HCT116 (cell line): ENCODE measurements around the gene SLC27A2. TPM values are rescaled to one million over a fixed set of nuclear protein-coding genes. Genes with fewer than 3 reads are reported as not detected.

Experiments
- ATAC-seq: fragments of 200-7000 bp; cut with Tn5 transposase; 2 replicates; pipeline ENCODE4 v1.9.1; 2020; ENCODE audit warnings: mild to moderate bottlenecking, moderate library complexity
- BruUV-seq: library from RNA; stranded (reverse); fragments of 400-500 nt; replicated peaks from 2 replicates; lab custom pipeline; 2021; lab: Mats Ljungman, UMichigan
- CTCF ChIA-PET: fragments of 300-600 bp; sonication (Branson Sonifier 250); formaldehyde crosslinking; loops from one replicate; lab custom pipeline; 2021; ENCODE audit warnings: antibody characterized with exemption; lab: Charles Lee
- POLR2A ChIA-PET: fragments of 300-600, 350-600 bp; sonication (Branson Sonifier 250); formaldehyde crosslinking; loops from one replicate; lab custom pipeline; 2021; ENCODE audit warnings: antibody characterized with exemption; lab: Charles Lee
- RAD21 ChIA-PET, 2 experiments: fragments of 300-600 bp; sonication (Branson Sonifier 250); formaldehyde crosslinking; loops; one replicate each; lab custom pipeline; 2023; ENCODE audit warnings: low total read pairs in 2 of 2; ENCODE audit not compliant: uncharacterized antibody in 2 of 2, unreplicated experiment in 2 of 2, low non-redundant PET in 1 of 2; lab: Charles Lee
- DNase-seq: peaks from one replicate; pipeline ENCODE4 v3.0.0-alpha.2; 2010; ENCODE audit warnings: low read depth, low spot score
- H2AFZ ChIP-seq: fragments of 200-600 bp; shearing (Covaris generic), sonication (generic); 2 replicates; pipeline ENCODE4 v1.6.1; 2017; ENCODE audit warnings: low read depth, mixed run types, mixed read lengths, antibody characterized with exemption, low read length; ENCODE audit not compliant: poor library complexity, severe bottlenecking
- H3K27ac ChIP-seq: 2 replicates; pipeline ENCODE4 v1.5.1; 2012; ENCODE audit warnings: low read depth, low read length
- H3K27me3 ChIP-seq: fragments of 200-600 bp; sonication (generic); 2 replicates; pipeline ENCODE4 v1.6.1; 2016; ENCODE audit warnings: mixed run types, low read length, mixed read lengths; ENCODE audit not compliant: insufficient read depth
- H3K36me3 ChIP-seq, 2 experiments: fragments of 200-500 bp in 1 of 2; fragments of 200-600 bp in 1 of 2; sonication (Bioruptor generic) in 1 of 2; sonication (generic) in 1 of 2; 2 replicates each; pipeline versions ENCODE4 v1.5.1 to v1.6.1; 2014 to 2016; ENCODE audit warnings: low read length in 2 of 2, inconsistent platforms in 1 of 2, mixed read lengths in 1 of 2, mixed run types in 1 of 2; ENCODE audit not compliant: insufficient read depth in 2 of 2, control insufficient read depth in 1 of 2
- H3K4me1 ChIP-seq, 2 experiments: fragments of 200-600 bp in 1 of 2; sonication (generic) in 1 of 2; 2 replicates each; pipeline versions ENCODE4 v1.5.1 to v1.6.1; 2012 to 2017; ENCODE audit warnings: low read length in 2 of 2, inconsistent platforms in 1 of 2, mild to moderate bottlenecking in 1 of 2, mixed read lengths in 1 of 2, mixed run types in 1 of 2, moderate library complexity in 1 of 2; ENCODE audit not compliant: insufficient read depth in 2 of 2, control insufficient read depth in 1 of 2
- H3K4me2 ChIP-seq: fragments of 200-600 bp; sonication (generic); 2 replicates; pipeline ENCODE4 v1.6.1; 2017; ENCODE audit warnings: mixed run types, low read length, mixed read lengths
- H3K4me3 ChIP-seq, 2 experiments: fragments of 200-600 bp in 1 of 2; sonication (generic) in 1 of 2; replicated peaks in 1 of 2; 2 replicates each; pipeline ENCODE4 v1.5.1; 2011 to 2016; ENCODE audit warnings: low read length in 2 of 2, control low read depth in 1 of 2, low read depth in 1 of 2, mild to moderate bottlenecking in 1 of 2, mixed read lengths in 1 of 2, mixed run types in 1 of 2
- H3K79me2 ChIP-seq: fragments of 200-600 bp; sonication (generic); 2 replicates; pipeline ENCODE4 v1.6.1; 2017; ENCODE audit warnings: mild to moderate bottlenecking, mixed run types, low read length, moderate library complexity, mixed read lengths; ENCODE audit not compliant: insufficient read depth
- H3K9ac ChIP-seq: fragments of 200-600 bp; sonication (generic); 2 replicates; pipeline ENCODE4 v1.6.1; 2016; ENCODE audit warnings: low read length, mixed read lengths
- H3K9me2 ChIP-seq: fragments of 200-600 bp; sonication (generic), shearing (Covaris generic); 2 replicates; pipeline ENCODE4 v1.6.1; 2017; ENCODE audit warnings: mixed run types, mild to moderate bottlenecking, moderate library complexity; ENCODE audit not compliant: insufficient read depth
- H3K9me3 ChIP-seq, 2 experiments: fragments of 200-500 bp in 1 of 2; fragments of 200-600 bp in 1 of 2; sonication (Bioruptor generic) in 1 of 2; sonication (generic) in 1 of 2; 2 replicates each; pipeline ENCODE4 v1.6.1; 2014 to 2017; ENCODE audit warnings: low read length in 2 of 2, mixed read lengths in 2 of 2, inconsistent platforms in 1 of 2, low read depth in 1 of 2, mild to moderate bottlenecking in 1 of 2, mixed run types in 1 of 2, moderate library complexity in 1 of 2; ENCODE audit not compliant: control insufficient read depth in 1 of 2, insufficient read depth in 1 of 2
- H4K20me1 ChIP-seq: fragments of 200-600 bp; sonication (generic), shearing (Covaris generic); 2 replicates; pipeline ENCODE4 v1.6.1; 2017; ENCODE audit warnings: mixed run types, mild to moderate bottlenecking, moderate library complexity; ENCODE audit not compliant: insufficient read depth
- CTCF ChIP-seq, 3 experiments: fragments of 200-600 bp in 1 of 3; sonication (generic) in 1 of 3; IDR thresholded peaks in 2 of 3; conservative IDR thresholded peaks in 1 of 3; 2 replicates each; pipeline ENCODE4 v1.5.1; 2012 to 2017; ENCODE audit warnings: low read depth in 2 of 3, low read length in 2 of 3, antibody characterized with exemption in 1 of 3, borderline replicate concordance in 1 of 3, control low read depth in 1 of 3, mild to moderate bottlenecking in 1 of 3, mixed read lengths in 1 of 3, mixed run types in 1 of 3, moderate library complexity in 1 of 3; ENCODE audit not compliant: insufficient read depth in 1 of 3
- POLR2AphosphoS5 ChIP-seq: IDR thresholded peaks from 2 replicates; pipeline ENCODE4 v1.6.1; 2011; ENCODE audit warnings: mild to moderate bottlenecking, low read depth, low read length, moderate library complexity
- RAD21 ChIP-seq: IDR thresholded peaks from 2 replicates; pipeline ENCODE4 v1.6.1; 2012; ENCODE audit warnings: low read depth, mild to moderate bottlenecking
- REST ChIP-seq: IDR thresholded peaks from 2 replicates; pipeline ENCODE4 v1.6.1; 2012; ENCODE audit warnings: low read depth
- intact Hi-C: fragments of 100-400 bp; cut with micrococcal nuclease; formaldehyde crosslinking; loops from 2 replicates; pipeline ENCODE4 v1.10.0; 2022
- total RNA-seq: library from RNA; stranded (reverse); gene quantifications from one replicate; pipeline ENCODE4 v1.2.1, GENCODE V29; 2021; ENCODE audit not compliant: unreplicated experiment

SLC27A2 gene
- total RNA-seq, 1 experiment from 2014 or later, result 14.0 TPM

DNA sequence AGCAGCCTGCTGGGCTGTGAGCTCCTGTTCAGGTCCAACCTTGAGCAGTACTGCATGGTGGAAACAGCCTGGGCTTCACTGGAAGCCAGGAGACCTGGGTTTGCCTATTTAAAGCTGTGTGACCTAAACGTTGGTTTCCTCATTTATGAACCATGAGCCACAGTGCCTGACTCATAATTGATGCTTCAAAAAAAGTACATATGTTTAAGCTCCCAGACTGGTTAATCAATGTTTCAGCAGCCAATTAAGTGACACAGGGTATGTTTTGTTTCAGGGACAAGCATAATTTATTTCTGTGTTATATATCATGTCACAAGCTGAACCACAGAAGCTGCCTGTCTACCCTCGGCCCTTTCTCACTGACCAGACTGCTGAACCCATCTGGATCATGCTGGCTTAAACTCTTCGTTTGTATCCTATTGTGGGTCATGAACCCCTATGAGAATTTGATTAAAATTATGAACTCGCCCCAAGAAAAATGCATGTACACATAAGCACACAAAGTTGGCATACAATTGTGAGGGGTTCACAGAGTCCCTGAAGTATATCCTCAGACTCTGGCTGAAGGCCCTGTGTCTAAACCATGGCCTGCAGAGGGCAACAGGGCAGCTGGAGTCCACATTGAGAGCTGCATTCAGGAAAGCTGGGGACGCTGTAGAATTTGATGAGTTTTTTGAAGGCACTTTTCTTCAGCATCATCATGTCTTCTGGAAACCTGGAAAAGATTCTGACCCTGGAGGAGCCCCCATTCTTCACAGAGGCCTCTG, 59.9 kb downstream of the SLC27A2 start (continued):
- no peak for TF ChIP-seq REST

DNA sequence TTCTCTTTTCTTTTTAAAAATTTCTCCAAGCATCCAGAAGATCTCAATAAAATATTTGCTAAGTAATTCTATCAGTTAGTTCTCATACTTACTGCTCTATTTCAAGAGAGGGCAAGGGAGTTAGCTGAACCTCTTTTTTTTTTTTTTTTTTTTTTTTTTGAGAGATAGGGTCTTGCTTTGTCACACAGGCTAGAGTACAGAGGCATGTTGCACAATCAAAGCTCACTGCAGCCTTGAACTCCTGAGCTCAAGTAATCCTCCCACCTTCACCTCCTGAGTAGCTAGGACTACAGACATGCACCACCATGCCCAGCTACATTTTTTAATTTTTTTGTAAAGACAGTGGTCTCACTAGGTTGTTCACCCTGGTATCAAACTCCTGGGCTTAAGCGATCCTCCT, 62.2 kb downstream of the SLC27A2 start:
- RAD21 ChIA-PET, result no interaction called here
- H3K9me3 ChIP-seq, result no peaks in the 10 kb centered on the region
- H3K27ac ChIP-seq, result no peak overlapping the region
- no peaks in the 10 kb centered on the region for H3K27me3 ChIP-seq
- H2AFZ ChIP-seq, result no peak overlapping the region
- no peaks in the 10 kb centered on the region for H4K20me1 ChIP-seq
- H3K4me2 ChIP-seq, result no peak overlapping the region
- no peak for TF ChIP-seq POLR2AphosphoS5
- TF ChIP-seq REST, result no peak
- TF ChIP-seq CTCF (IDR thresholded peaks at IDR 0.05 in 2 of 3, conservative IDR thresholded peaks at IDR 0.05 in 1 of 3; ENCODE audit: borderline replicate concordance in 1 of 3, insufficient read depth in 1 of 3, low read depth in 2 of 3, low read length in 2 of 3), result no peak
- no peak for TF ChIP-seq RAD21
- BruUV-seq, result no TSS peak
- POLR2A ChIA-PET, result no interaction called here
- DNase-seq, result no peak
- H3K9me2 ChIP-seq, result no peaks in the 10 kb centered on the region
- no peaks in the 10 kb centered on the region for H3K36me3 ChIP-seq
- no peaks in the 10 kb centered on the region for H3K79me2 ChIP-seq
- H3K4me3 ChIP-seq, result no peak overlapping the region
- CTCF ChIA-PET, result no interaction called here
- intact Hi-C loops, result no loop called here
- no peak overlapping the region for H3K9ac ChIP-seq
- ATAC-seq, result no peak
- H3K4me1 ChIP-seq, result no peaks in the 10 kb centered on the region
